HepG2 (cell line): ENCODE data around the gene SEMA3C. TPM values are rescaled to one million over a fixed set of nuclear protein-coding genes. Genes with fewer than 3 reads are reported as not detected.

ENCODE experiments used
- ATAC-seq: fragments of 200-7000 bp; cut with Tn5 transposase; 3 replicates; pipeline ENCODE4 v1.9.1; 2020; ENCODE audit warnings: mild to moderate bottlenecking, moderate library complexity
- BruUV-seq: library from RNA; stranded (reverse); fragments of 400-500 nt; replicated peaks from 2 replicates; lab custom pipeline; 2021; lab: Mats Ljungman, UMichigan
- CTCF ChIA-PET: fragments of 300-600 bp; formaldehyde crosslinking; extraction: SDS; loops from one replicate; lab custom pipeline; 2021; ENCODE audit warnings: low total read pairs, inconsistent platforms, low intra/inter-chr PET ratio; lab: Yijun Ruan, JAX
- POLR2A ChIA-PET: fragments of 350-600 bp; sonication (Branson Sonifier 250); formaldehyde crosslinking; loops from one replicate; lab custom pipeline; 2020; ENCODE audit warnings: antibody characterized with exemption, inconsistent platforms; lab: Yijun Ruan, JAX
- DNase-seq: peaks from one replicate; pipeline ENCODE4 v3.0.0-alpha.2; 2015; ENCODE audit warnings: low spot score
- FAIRE-seq: peaks from 3 replicates; lab custom pipeline; 2011; peaks lifted over from hg19 to GRCh38; lab: Jason Lieb, UNC
- H2AFZ ChIP-seq: one replicate; pipeline ENCODE4 v1.6.1; 2011; ENCODE audit warnings: low read length, inconsistent platforms
- H3K27ac ChIP-seq: fragments of 300-600 bp; 3 replicates; pipeline ENCODE4 v1.8.0; 2011; ENCODE audit warnings: mixed run types, mild to moderate bottlenecking, mixed read lengths, low read length, inconsistent platforms; ENCODE audit not compliant: insufficient read depth; ENCODE audit errors: extremely low read length
- H3K27me3 ChIP-seq, 2 experiments: fragments of 200-600 bp in 1 of 2; 2 replicates in 1 of 2; 3 replicates in 1 of 2; pipeline versions ENCODE4 v1.6.0 to v1.8.0; 2011; ENCODE audit warnings: low read length in 2 of 2, mild to moderate bottlenecking in 2 of 2, moderate library complexity in 2 of 2, inconsistent platforms in 1 of 2; ENCODE audit not compliant: insufficient read depth in 2 of 2, control insufficient read depth in 1 of 2
- H3K36me3 ChIP-seq, 2 experiments: fragments of 200-600 bp in 1 of 2; replicated peaks in 1 of 2; 2 replicates in 1 of 2; 3 replicates in 1 of 2; pipeline versions ENCODE4 v1.5.1 to v1.8.0; 2011; ENCODE audit warnings: low read length in 2 of 2, inconsistent platforms in 1 of 2; ENCODE audit not compliant: insufficient read depth in 2 of 2, control insufficient read depth in 1 of 2
- H3K4me1 ChIP-seq: 2 replicates; pipeline ENCODE4 v1.5.1; 2012; ENCODE audit warnings: low read length, inconsistent platforms; ENCODE audit not compliant: insufficient read depth
- H3K4me2 ChIP-seq: 2 replicates; pipeline ENCODE4 v1.6.0; 2011; ENCODE audit warnings: low read depth, low read length, inconsistent platforms
- H3K4me3 ChIP-seq, 3 experiments: fragments of 200-600 bp in 1 of 3; sonication (generic), shearing (Covaris generic) in 1 of 3; replicated peaks in 1 of 3; 2 replicates each; pipeline ENCODE4 v1.5.1; 2011 to 2016; ENCODE audit warnings: low read length in 3 of 3, inconsistent platforms in 2 of 3, low read depth in 2 of 3, mild to moderate bottlenecking in 2 of 3, control low read depth in 1 of 3, mixed read lengths in 1 of 3; ENCODE audit not compliant: insufficient read depth in 1 of 3
- H3K79me2 ChIP-seq: one replicate; pipeline ENCODE4 v1.6.1; 2011; ENCODE audit warnings: low read length, inconsistent platforms; ENCODE audit not compliant: insufficient read depth
- H3K9ac ChIP-seq: 2 replicates; pipeline ENCODE4 v1.6.0; 2011; ENCODE audit warnings: mild to moderate bottlenecking, low read depth, low read length, inconsistent platforms; ENCODE audit not compliant: insufficient read depth
- H3K9me3 ChIP-seq: 2 replicates; pipeline ENCODE4 v1.5.1; 2012; ENCODE audit warnings: mild to moderate bottlenecking, low read length
- H4K20me1 ChIP-seq: 2 replicates; pipeline ENCODE4 v1.6.0; 2011; ENCODE audit warnings: inconsistent platforms, mild to moderate bottlenecking, low read length, moderate library complexity; ENCODE audit not compliant: insufficient read depth
- ATM ChIP-seq: fragments of 450-650 bp; IDR thresholded peaks from 2 replicates; pipeline ENCODE4 v1.7.1; 2017; ENCODE audit warnings: mild to moderate bottlenecking, borderline replicate concordance
- CBX1 ChIP-seq: IDR thresholded peaks from one replicate; pipeline ENCODE4 v1.6.1; 2016; ENCODE audit warnings: antibody characterized with exemption, low read depth
- MAFK ChIP-seq, 2 experiments: IDR thresholded peaks in 1 of 2; conservative IDR thresholded peaks in 1 of 2; 2 replicates each; pipeline ENCODE4 v1.6.1; 2011; ENCODE audit warnings: improper control_type of control experiment in 2 of 2, low read length in 2 of 2
- MBNL3 ChIP-seq: fragments of 250-450 bp; sonication (Bioruptor Pico); conservative IDR thresholded peaks from 2 replicates; pipeline ENCODE4 v1.8.0; 2022; ENCODE audit warnings: mild to moderate bottlenecking, inconsistent platforms
- MYPOP ChIP-seq: sonication (generic); formaldehyde crosslinking; IDR thresholded peaks from 2 replicates; pipeline ENCODE4 v1.8.1; 2023; ENCODE audit warnings: mild to moderate bottlenecking, moderate library complexity, missing genetic modification reagents
- PHB2 ChIP-seq: fragments of 450-650 bp; IDR thresholded peaks from 2 replicates; pipeline ENCODE4 v1.6.1; 2018; ENCODE audit not compliant: partially characterized antibody
- TFDP1 ChIP-seq: IDR thresholded peaks from 2 replicates; pipeline ENCODE4 v1.6.1; 2016; ENCODE audit warnings: missing compliant biosample characterization, missing genetic modification reagents, borderline replicate concordance
- ZBTB3 ChIP-seq: sonication (generic); formaldehyde crosslinking; IDR thresholded peaks from 2 replicates; pipeline ENCODE4 v1.4.0; 2020; ENCODE audit warnings: low read depth, mild to moderate bottlenecking, moderate library complexity, missing genetic modification reagents, borderline replicate concordance
- ZMYM4 ChIP-seq: sonication (generic); formaldehyde crosslinking; IDR thresholded peaks from 2 replicates; pipeline ENCODE4 v1.8.1; 2023; ENCODE audit warnings: mild to moderate bottlenecking, missing genetic modification reagents
- ZNF225 ChIP-seq: sonication (generic); formaldehyde crosslinking; IDR thresholded peaks from 2 replicates; pipeline ENCODE4 v1.4.0; 2020; ENCODE audit warnings: mild to moderate bottlenecking, missing genetic modification reagents
- ZNF263 ChIP-seq: sonication (generic); formaldehyde crosslinking; IDR thresholded peaks from 2 replicates; pipeline ENCODE4 v1.4.0; 2020; ENCODE audit warnings: missing genetic modification reagents
- ZNF430 ChIP-seq: sonication (generic); formaldehyde crosslinking; IDR thresholded peaks from 2 replicates; pipeline ENCODE4 v1.9.0; 2021; ENCODE audit warnings: mild to moderate bottlenecking, missing genetic modification reagents
- ZNF496 ChIP-seq: sonication (generic); formaldehyde crosslinking; IDR thresholded peaks from 2 replicates; pipeline ENCODE4 v1.8.1; 2023; ENCODE audit warnings: mild to moderate bottlenecking, moderate library complexity, missing genetic modification reagents; ENCODE audit not compliant: insufficient replicate concordance
- ZNF563 ChIP-seq: sonication (generic); formaldehyde crosslinking; IDR thresholded peaks from 2 replicates; pipeline ENCODE4 v1.8.0; 2022; ENCODE audit warnings: mild to moderate bottlenecking, moderate library complexity, missing genetic modification reagents
- ZNF703 ChIP-seq: sonication (generic); formaldehyde crosslinking; IDR thresholded peaks from 2 replicates; pipeline ENCODE4 v1.5.1; 2020; ENCODE audit warnings: missing genetic modification reagents, mild to moderate bottlenecking, moderate library complexity, borderline replicate concordance
- ZNF816 ChIP-seq: sonication (generic); formaldehyde crosslinking; IDR thresholded peaks from 2 replicates; pipeline ENCODE4 v1.8.0; 2022; ENCODE audit warnings: missing genetic modification reagents, mild to moderate bottlenecking, borderline replicate concordance
- ZNF883 ChIP-seq: sonication (generic); formaldehyde crosslinking; IDR thresholded peaks from 2 replicates; pipeline ENCODE4 v1.5.1; 2020; ENCODE audit warnings: mild to moderate bottlenecking, missing genetic modification reagents; ENCODE audit errors: not compliant biosample characterization
- WGBS: methylation state at CpG from one replicate; pipeline ENCODE4 v1.1.6; 2017; ENCODE audit warnings: low lambda C conversion rate; 5-methylcytosine and 5-hydroxymethylcytosine counted together
- in situ Hi-C: cut with HindIII; loops from 2 replicates; pipeline ENCODE4 v1.10.0; 2017; ENCODE audit warnings: low pct_unique_long_range_greater_than_20kb; ENCODE audit not compliant: extremely low pct_ligation_motif_present
- intact Hi-C: fragments of 100-400 bp; cut with micrococcal nuclease; formaldehyde crosslinking; loops from one replicate; pipeline ENCODE4 v1.10.0; 2022; ENCODE audit not compliant: unreplicated experiment
- polyA plus RNA-seq, 8 experiments: library from polyadenylated mRNA; depleted of rRNA in 3 of 8; stranded (reverse) in 7 of 8; unstranded in 1 of 8; fragments of >200 nt; fragmentation: Illumina TruSeq in 4 of 8; extraction: Trizol in 4 of 8; gene quantifications; 2 replicates each; pipeline versions ENCODE4 v1.2.1 to v1.2.3, GENCODE V29; 2011 to 2016; ENCODE audit warnings: low read depth in 4 of 8, missing spikeins in 1 of 8, mixed read lengths in 1 of 8; ENCODE audit not compliant: insufficient read depth in 1 of 8
- total RNA-seq, 5 experiments: library from RNA; depleted of rRNA; stranded (reverse); fragments of >200 nt; fragmentation: Illumina TruSeq; extraction: Trizol; gene quantifications; 2 replicates each; pipeline ENCODE4 v1.2.3, GENCODE V29; 2016; ENCODE audit warnings: low read depth in 1 of 5

The SEMA3C gene
- total and polyA plus RNA-seq, 2 of the 13 experiments (the other 11 are each of a cell fraction or from before 2014, with no cell fraction given), result 0.05 to 0.13 TPM

GRCh38 chr7:80734011-80734410, 184.8 kb downstream of the SEMA3C start:
- intact Hi-C loops, result no loop called here

More at GRCh38 chr7:80734011-80734410, 184.8 kb downstream of the SEMA3C start:
- no peak for TF ChIP-seq ZNF883 (CRISPR knock-in tag)
- no peak for TF ChIP-seq ZNF563 (CRISPR knock-in tag)
- TF ChIP-seq ZNF430, result no peak
- TF ChIP-seq TFDP1 (CRISPR knock-in tag), result no peak
- TF ChIP-seq MAFK (conservative IDR thresholded peaks at IDR 0.05 in 1 of 2, IDR thresholded peaks at IDR 0.05 in 1 of 2; ENCODE audit: low read length in 2 of 2), result no peak
- no peak for TF ChIP-seq MYPOP (CRISPR knock-in tag)
- TF ChIP-seq ZNF496 (CRISPR knock-in tag), result no peak
- no peak for TF ChIP-seq ZMYM4 (CRISPR knock-in tag)
- TF ChIP-seq PHB2, result no peak
- no peak for TF ChIP-seq MBNL3 (CRISPR knock-in tag)
- TF ChIP-seq ATM, result no peak
- TF ChIP-seq ZNF225, result no peak
- no peak for TF ChIP-seq ZNF263 (CRISPR knock-in tag)
- no peak for TF ChIP-seq ZNF816
- TF ChIP-seq ZBTB3 (CRISPR knock-in tag), result no peak
- no peak for TF ChIP-seq CBX1
- no peak for TF ChIP-seq ZNF703 (CRISPR knock-in tag)
- TF ChIP-seq, all 625 proteins: peak for 0
- Histone ChIP-seq H3K27ac (no peak overlapping the region), H2AFZ (no peak overlapping the region), H3K4me3 (no peak overlapping the region), H3K9ac (no peak overlapping the region), H3K4me2 (no peak overlapping the region), H3K27me3 (no peaks in the 10 kb centered on the region), H3K4me1 (no peaks in the 10 kb centered on the region), H4K20me1 (no peaks in the 10 kb centered on the region), H3K9me3 (no peaks in the 10 kb centered on the region), H3K36me3 (no peaks in the 10 kb centered on the region), H3K79me2 (no peaks in the 10 kb centered on the region)
- in situ Hi-C loops, result no loop called here
- ATAC-seq, result no peak
- no peak for DNase-seq
- no peak for FAIRE-seq
- ChIA-PET CTCF (no interaction called here), POLR2A (no interaction called here)
- no TSS peak for BruUV-seq
- whole genome bisulfite sequencing, result under 1% methylated on average over 4 of the region's 4 CpGs
